Activated CD4-positive, alpha-beta T cell treated with anti-CD3 and anti-CD28 coated beads, Interleukin-2, amount 50 U/mL, for 48 hours (primary cell): Measurements from ENCODE around the gene ZFR.
"Not testable (repeated sequence)": the region's sequence is repeated elsewhere in the genome, so short reads cannot be mapped to it uniquely, and the experiment has no call there.

ENCODE experiments used
- DNase-seq, 2 experiments: peaks; one replicate each; pipeline ENCODE4 v3.0.0-alpha.2; 2020

The ZFR gene

DNA sequence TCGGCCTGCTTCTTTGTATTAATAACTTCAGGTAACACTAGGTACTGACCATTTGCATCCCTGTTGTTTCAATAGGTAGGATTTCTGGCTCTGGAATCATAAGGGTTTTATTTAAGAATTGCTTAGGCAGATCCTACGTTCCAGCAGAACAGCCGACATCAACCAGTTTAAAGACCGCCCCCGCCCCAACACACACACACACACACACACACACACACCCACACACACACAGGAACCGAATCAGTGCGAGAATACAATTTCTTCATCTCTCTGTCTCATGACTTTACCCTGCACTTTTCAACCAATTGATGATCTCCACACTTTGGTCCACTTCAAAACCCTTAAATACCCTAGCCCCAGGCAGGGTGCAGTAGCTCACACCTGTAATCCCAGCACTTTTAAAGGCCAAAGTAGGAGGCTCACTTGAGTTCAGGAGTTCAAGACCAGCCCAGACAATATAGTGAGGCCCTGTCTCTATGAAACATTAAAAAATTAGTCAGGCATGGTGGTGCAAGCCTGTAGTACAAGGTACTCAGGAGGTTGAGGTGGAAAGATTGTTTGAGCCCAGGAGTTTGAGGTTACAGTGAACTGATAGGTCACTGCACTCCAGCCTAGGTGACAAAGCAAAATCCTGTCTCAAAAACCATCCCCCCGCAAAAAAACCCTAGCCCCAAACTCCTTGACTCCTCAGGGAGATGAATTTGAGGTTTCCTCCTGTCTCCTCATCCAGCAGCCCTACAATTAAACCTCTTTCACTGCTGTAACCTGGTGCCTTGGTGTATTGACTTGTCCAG is 129.1 kb downstream of the ZFR start:
- no peak for DNase-seq

GRCh38 chr5:32314658-32315057 is 129.9 kb downstream of the ZFR start:
- no peak for DNase-seq

GRCh38 chr5:32314152-32314488 is 130.4 kb downstream of the ZFR start:
- not testable (repeated sequence) for DNase-seq

- DNase-seq = peak; percentile 100
These were observed 131.8 kb downstream of the ZFR start, which contains the start of gene MTMR12 for GRCh38 chr5:32312595-32313332. MTMR12 (minus strand) TSS chr5:32312939; CDS start chr5:32312838, 101 bp downstream.

GRCh38 chr5:32312197-32312594 is 132.3 kb downstream of the ZFR start:
- peak; percentile 51 to 62 for DNase-seq

- no peak for DNase-seq
These were observed 132.9 kb downstream of the ZFR start for GRCh38 chr5:32311404-32312196.

DNA sequence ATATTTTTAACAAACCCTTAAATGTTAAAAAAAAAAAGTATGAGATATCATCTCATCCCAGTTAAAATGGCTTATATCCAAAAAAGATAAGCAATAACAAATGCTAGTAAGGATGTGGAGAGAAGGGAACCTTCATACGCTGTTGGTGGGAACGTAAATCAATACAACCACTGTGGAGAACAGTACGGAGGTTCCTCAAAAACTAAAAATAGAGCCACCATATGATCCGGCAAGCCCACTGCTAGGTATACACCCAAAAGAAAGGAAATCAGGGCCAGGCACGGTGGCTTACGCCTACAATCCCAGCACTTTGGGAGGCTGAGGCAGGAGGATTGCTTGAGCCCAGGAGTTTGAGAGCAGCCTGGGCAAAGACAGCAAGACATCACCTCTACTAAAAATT is 134.8 kb downstream of the ZFR start:
- no peak for DNase-seq

GRCh38 chr5:32308946-32309345 is 135.6 kb downstream of the ZFR start:
- no peak for DNase-seq

GRCh38 chr5:32307769-32308194 is 136.8 kb downstream of the ZFR start:
- no peak for DNase-seq

DNA sequence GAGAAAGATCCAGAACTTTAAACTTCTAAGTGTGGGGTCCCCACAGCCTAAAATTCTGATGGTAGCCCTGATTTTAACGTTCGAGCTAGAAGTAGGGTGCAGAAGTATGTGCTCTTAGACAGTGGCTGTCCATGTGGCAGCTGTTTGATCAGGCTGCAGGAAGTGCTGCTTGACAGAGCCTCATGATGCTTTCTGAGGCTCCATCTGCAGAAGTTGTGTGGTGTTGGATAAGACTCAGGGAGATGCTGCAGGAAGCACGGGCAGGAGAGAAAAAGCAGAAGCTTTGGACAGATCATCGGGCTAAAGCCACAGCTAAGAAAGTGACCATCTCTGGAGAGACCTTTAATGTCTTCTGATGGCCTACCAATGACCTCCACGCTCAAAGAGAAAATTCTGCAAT is 139.9 kb downstream of the ZFR start:
- DNase-seq = no peak
